Heart right ventricle (tissue), 16 donors: ENCODE results near the gene CACNG3. TPM values are rescaled to one million over a fixed set of nuclear protein-coding genes. Genes with fewer than 3 reads are reported as not detected.

ENCODE experiments used
- ATAC-seq, 8 donors: fragments of 200-7000 bp; cut with Tn5 transposase; one replicate each; pipeline ENCODE4 v1.9.1; 2020; ENCODE audit warnings: mild to moderate bottlenecking in 8 of 8, moderate library complexity in 8 of 8, moderate number of reproducible peaks in 1 of 8
- DNase-seq, 2 donors: peaks; one replicate each; pipeline ENCODE4 v3.0.0-alpha.2; 2020
- H3K27ac ChIP-seq, 10 donors: fragments of 200-600 bp; sonication (generic) in 2 of 10; one replicate each; pipeline versions ENCODE4 v1.5.0 to v1.8.0; 2020 to 2022; ENCODE audit warnings: mild to moderate bottlenecking in 3 of 10
- H3K27me3 ChIP-seq, 7 donors: fragments of 200-600 bp; one replicate each; pipeline ENCODE4 v1.8.0; 2021 to 2022; ENCODE audit warnings: mild to moderate bottlenecking in 2 of 7
- H3K36me3 ChIP-seq, 9 donors: fragments of 200-600 bp; sonication (generic) in 1 of 9; one replicate each; pipeline versions ENCODE4 v1.5.0 to v1.8.0; 2020 to 2022; ENCODE audit warnings: mild to moderate bottlenecking in 2 of 9
- H3K4me1 ChIP-seq, 9 donors: fragments of 200-600 bp; sonication (generic) in 1 of 9; one replicate each; pipeline versions ENCODE4 v1.5.0 to v1.8.0; 2020 to 2022; ENCODE audit warnings: mild to moderate bottlenecking in 4 of 9
- H3K4me3 ChIP-seq, 10 donors: fragments of 200-600 bp; sonication (generic) in 2 of 10; one replicate each; pipeline versions ENCODE4 v1.5.0 to v1.8.0; 2020 to 2022; ENCODE audit warnings: mild to moderate bottlenecking in 7 of 10, moderate library complexity in 2 of 10
- H3K9me3 ChIP-seq, 11 donors: fragments of 200-600 bp in 10 of 11; sonication (generic) in 2 of 11; one replicate each; pipeline versions ENCODE4 v1.5.0 to v1.8.0; 2013 to 2022; ENCODE audit warnings: mild to moderate bottlenecking in 2 of 11, control low read depth in 1 of 11, moderate library complexity in 1 of 11
- WGBS, 2 donors: extraction: QIAGEN DNeasy Blood & Tissue Kit; methylation state at CpG; one replicate each; pipeline ENCODE4 v1.1.7; 2013; ENCODE audit warnings: inconsistent platforms in 1 of 2; 5-methylcytosine and 5-hydroxymethylcytosine counted together
- intact Hi-C, 10 donors: fragments of 100-400 bp; cut with DNase I; formaldehyde crosslinking; loops; one replicate each; pipeline versions ENCODE4 v1.11.1 to v1.14.2; 2022
- long read RNA-seq, 3 donors: library from polyadenylated mRNA; unstranded; transcript quantifications; one replicate each; pipeline ENCODE4 v2.0.0, GENCODE V29; 2020 to 2021
- polyA plus RNA-seq, 2 donors: library from polyadenylated mRNA; stranded (reverse); fragments of 200-250 nt; gene quantifications; one replicate each; pipeline ENCODE4 v1.2.3, GENCODE V29; 2013
- total RNA-seq, 10 donors: library from RNA; stranded (reverse); fragmentation: NEBNext Ultra II Directional in 3 of 10; extraction: Animal tissue kit (Norgen Biotek cat#: 25700) in 3 of 10; gene quantifications; one replicate each; pipeline versions ENCODE4 v1.2.1 to v1.2.4, GENCODE V29; 2021 to 2023
- TF ChIP-seq, protein P1 (sequence below), 9 donors: fragments of 200-600 bp; sonication (generic) in 2 of 9; IDR thresholded peaks; one replicate each; pipeline versions ENCODE4 v1.5.0 to v1.8.0; 2021 to 2022; ENCODE audit warnings: antibody characterized with exemption in 9 of 9, mild to moderate bottlenecking in 5 of 9, moderate library complexity in 1 of 9
- donor health status: Arrhythmogenic right ventricular cardiomyopathy.
- donor health status: ischemic (EF 13 %, LVEDD 7.1; RV severe dilation, severe dysfunction).
- donor health status: healthy with polysubstance abuse.
- donor health status: DM: no; HTN: yes; CAD: no.
- donor health status: DM: no; HTN: no; CAD: no.
- donor health status: ischemic (EF 25% LVEDD 6.9; RV normal size, moderate dysfunction).
- donor health status: ischemic (EF 25% LVEDD 5.7; RV mildly dilated, moderate dysfunction).
- donor health status: healthy.
- donor health status: DM: yes; HTN: yes; CAD: no.
- donor health status: Ischemic cardiomyopathy.
- donor health status: ischemic (EF 35%, LVEDD 5.7; RV mildly dilated, moderate dysfunction).
- donor health status: nonischemic (EF 11% LVEDD 7.7; RV severe dilation, severe dysfunction).
- donor health status: DM: yes; HTN: yes; CAD: no.
- donor health status: PGD.
- donor health status: ischemic (EF 29% LVEDD 5.4; RV normal size, mild dysfunction).
- donor health status: nonischemic (EF 23%, LVEDD 6.1; RV moderate dilation, normal function).

CACNG3 gene
- not detected for total RNA-seq
- not detected for polyA plus RNA-seq
- long read RNA-seq, donor 1: 0 reads
- long read RNA-seq, donor 2: 0 reads
- long read RNA-seq, donor 3: 0 reads

DNA sequence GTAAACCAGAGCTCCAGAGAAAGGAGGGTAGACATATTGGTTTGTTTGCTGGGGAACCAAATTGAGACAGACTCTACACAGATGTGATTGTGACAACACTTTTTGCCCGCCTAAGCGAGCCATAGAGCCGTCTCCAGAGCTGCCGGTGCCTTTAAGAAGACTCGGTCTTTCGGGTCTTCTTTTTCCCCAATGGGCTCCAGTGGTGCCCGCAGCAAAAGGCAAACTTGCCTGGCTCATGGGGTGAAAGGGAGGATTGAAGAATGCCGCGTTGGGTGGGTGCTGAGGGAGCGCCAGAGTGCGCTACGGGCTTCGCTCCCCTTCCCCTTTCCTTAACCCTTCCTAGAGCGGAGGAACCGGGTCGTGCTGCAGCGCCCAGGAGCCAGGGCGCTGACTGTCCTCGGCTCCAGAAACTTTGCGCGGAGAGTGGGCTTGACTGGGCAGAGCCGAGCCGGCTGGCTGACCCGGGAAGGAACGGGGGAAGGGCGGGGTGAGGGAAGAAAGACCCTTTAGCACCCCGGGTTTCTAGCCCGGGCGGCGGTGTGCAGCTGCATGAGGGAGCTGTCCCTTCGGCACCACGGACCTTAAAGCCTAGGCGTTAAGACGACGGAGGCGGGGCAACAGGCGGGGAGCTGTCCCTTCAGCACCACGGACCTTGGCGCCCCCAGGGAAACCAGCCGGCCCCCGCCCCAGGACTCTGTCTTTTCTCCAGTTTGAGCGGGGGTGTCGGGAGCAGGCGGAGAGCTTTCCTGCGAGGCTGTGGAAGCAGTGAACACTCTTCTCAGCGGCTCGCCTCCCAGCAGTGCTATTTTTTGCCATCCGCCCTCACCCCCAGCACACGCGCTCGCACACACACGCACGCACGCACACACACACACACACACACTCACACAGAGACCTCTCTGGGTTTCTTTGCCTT, at the start of gene CACNG3:
Gene CACNG3 (plus strand): TSS at position 880 of the 916 bp plus-strand sequence. CDS start 420 bp downstream, outside the sequence.
- H3K36me3 ChIP-seq: no peaks in the 10 kb centered on the region
- peak; percentile 36 for DNase-seq
- no peak within 1 kb of the TSS for H3K4me3 ChIP-seq
- H3K9me3 ChIP-seq: no peaks in the 10 kb centered on the region
- no peaks in the 10 kb centered on the region for H3K4me1 ChIP-seq
- TF ChIP-seq, protein P1, sequence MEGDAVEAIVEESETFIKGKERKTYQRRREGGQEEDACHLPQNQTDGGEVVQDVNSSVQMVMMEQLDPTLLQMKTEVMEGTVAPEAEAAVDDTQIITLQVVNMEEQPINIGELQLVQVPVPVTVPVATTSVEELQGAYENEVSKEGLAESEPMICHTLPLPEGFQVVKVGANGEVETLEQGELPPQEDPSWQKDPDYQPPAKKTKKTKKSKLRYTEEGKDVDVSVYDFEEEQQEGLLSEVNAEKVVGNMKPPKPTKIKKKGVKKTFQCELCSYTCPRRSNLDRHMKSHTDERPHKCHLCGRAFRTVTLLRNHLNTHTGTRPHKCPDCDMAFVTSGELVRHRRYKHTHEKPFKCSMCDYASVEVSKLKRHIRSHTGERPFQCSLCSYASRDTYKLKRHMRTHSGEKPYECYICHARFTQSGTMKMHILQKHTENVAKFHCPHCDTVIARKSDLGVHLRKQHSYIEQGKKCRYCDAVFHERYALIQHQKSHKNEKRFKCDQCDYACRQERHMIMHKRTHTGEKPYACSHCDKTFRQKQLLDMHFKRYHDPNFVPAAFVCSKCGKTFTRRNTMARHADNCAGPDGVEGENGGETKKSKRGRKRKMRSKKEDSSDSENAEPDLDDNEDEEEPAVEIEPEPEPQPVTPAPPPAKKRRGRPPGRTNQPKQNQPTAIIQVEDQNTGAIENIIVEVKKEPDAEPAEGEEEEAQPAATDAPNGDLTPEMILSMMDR (IDR thresholded peaks at IDR 0.05): no peak
- no peak within 1 kb of the TSS for H3K27ac ChIP-seq
- WGBS, 2 donors: 2 to 3% methylated on average over 54 of the region's 54 CpGs
- peak in 6 of 8 donors; percentile 49 to 70 (median 62) for ATAC-seq
- intact Hi-C loops: loop anchor here in 8 of 10 donors (5.0 to 10.0 kb wide), 6 partner anchors 181 to 249 kb away; no protein-coding TSS in a partner anchor
- H3K27me3 ChIP-seq: peaks cover 0 to 80% (median 67%) of the 10 kb centered on the region in 7 donors

DNA sequence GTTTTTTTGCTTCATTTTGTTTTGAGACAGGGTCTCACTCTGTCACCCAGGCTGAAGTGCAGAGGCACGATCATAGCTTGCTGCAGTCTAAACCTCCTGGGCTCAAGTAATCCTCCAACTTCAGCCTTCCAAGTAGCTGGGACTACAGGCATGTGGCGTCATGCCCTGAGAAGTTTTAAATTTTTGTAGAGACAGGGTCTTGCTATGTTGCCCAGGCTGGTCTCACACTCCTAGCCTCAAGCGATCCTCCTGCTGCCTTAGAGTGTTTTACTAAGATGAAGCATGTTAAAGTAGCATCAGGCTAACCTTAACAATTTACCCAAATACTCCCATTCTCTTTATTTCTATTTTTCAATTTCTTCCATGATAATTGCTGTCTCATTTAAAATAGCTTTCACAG, 49.2 kb upstream of the CACNG3 start:
- no peaks in the 10 kb centered on the region for H3K9me3 ChIP-seq
- no peaks in the 10 kb centered on the region for H3K4me1 ChIP-seq
- H3K27me3 ChIP-seq: peaks cover 0 to 7% (median 0%) of the 10 kb centered on the region in 7 donors
- TF ChIP-seq, protein P1 (IDR thresholded peaks at IDR 0.05): no peak
- no peak overlapping the region for H3K27ac ChIP-seq
- no peak for ATAC-seq
- intact Hi-C loops: no loop called here
- WGBS, 2 donors: 88 to 95% methylated on average over 3 of the region's 3 CpGs
- peaks cover 0 to 25% (median 0%) of the 10 kb centered on the region in 9 donors for H3K36me3 ChIP-seq
- no peak overlapping the region for H3K4me3 ChIP-seq
- DNase-seq: no peak

DNA sequence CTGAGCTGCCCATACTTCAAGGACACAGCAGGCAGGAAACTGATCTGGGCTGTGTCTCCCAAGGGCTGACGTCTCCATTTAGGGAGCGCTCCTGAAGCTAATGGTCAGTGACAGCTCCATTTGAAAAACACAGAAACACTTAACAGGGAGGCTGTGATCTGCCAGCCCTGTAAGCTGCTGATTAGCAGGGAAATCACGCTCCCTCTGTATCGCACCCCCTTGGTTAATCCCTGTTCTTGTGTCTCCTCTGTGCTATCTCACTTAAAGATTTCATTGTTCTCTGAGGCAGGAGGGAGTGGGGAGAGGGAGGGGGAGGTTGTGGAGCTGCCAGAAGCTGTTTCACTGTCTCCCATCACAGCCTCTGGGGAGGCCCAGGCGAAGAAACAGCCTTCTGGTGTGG, 47.4 kb upstream of the CACNG3 start:
- DNase-seq (peak in 1 of 2 donors; percentile 11), ATAC-seq (peak in 6 of 8 donors; percentile 50 to 87 (median 70))
- H3K27ac ChIP-seq: no peak overlapping the region
- no peaks in the 10 kb centered on the region for H3K9me3 ChIP-seq
- TF ChIP-seq, protein P1 (IDR thresholded peaks at IDR 0.05): no peak
- H3K4me1 ChIP-seq: no peaks in the 10 kb centered on the region
- intact Hi-C loops: no loop called here
- 16 to 25% methylated on average over 5 of the region's 5 CpGs for WGBS, 2 donors
- H3K4me3 ChIP-seq: no peak overlapping the region
- peaks cover 0 to 26% (median 0%) of the 10 kb centered on the region in 9 donors for H3K36me3 ChIP-seq
- peaks cover 0 to 7% (median 0%) of the 10 kb centered on the region in 7 donors for H3K27me3 ChIP-seq

DNA sequence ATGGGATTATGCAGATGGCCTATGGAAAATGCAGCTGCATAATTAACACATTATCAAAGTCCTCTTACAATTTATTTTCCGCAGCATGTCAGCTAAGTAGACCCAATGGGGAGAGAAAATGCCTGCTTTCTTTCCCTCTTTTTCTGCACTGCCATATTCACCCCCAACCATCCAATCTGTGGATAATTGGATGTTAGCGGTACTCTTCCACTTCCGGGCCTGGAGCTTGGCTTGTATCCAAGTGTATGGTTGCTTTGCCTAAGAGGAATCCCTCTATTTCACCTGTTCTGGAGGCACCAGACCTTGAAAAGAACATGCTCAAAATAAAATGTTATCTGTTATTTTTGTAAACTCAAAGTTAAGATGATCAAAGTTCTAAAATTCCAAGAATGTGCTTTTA, 41.1 kb upstream of the CACNG3 start:
- DNase-seq: no peak
- peaks cover 0 to 22% (median 0%) of the 10 kb centered on the region in 9 donors for H3K36me3 ChIP-seq
- H3K9me3 ChIP-seq: no peaks in the 10 kb centered on the region
- no peak overlapping the region for H3K4me3 ChIP-seq
- intact Hi-C loops: loop anchor here in 1 of 10 donors (10.0 kb wide), 1 partner anchor 60 kb away; no protein-coding TSS in a partner anchor
- TF ChIP-seq, protein P1 (IDR thresholded peaks at IDR 0.05): no peak
- ATAC-seq: no peak
- no peaks in the 10 kb centered on the region for H3K4me1 ChIP-seq
- 82 to 85% methylated on average over 3 of the region's 3 CpGs for WGBS, 2 donors
- no peak overlapping the region for H3K27ac ChIP-seq
- no peaks in the 10 kb centered on the region for H3K27me3 ChIP-seq
